Transverse colon (tissue), 4 donors: ENCODE results near the gene KAT6B. TPM values are rescaled to one million over a fixed set of nuclear protein-coding genes. Genes with fewer than 3 reads are reported as not detected.

Source experiments
- DNase-seq: peaks from one replicate; pipeline ENCODE4 v3.0.0-alpha.2; 2019
- H3K27ac ChIP-seq, 4 donors: fragments of 200-600 bp; sonication (generic); 2 replicates each; pipeline ENCODE4 v1.5.1; 2016 to 2018; ENCODE audit warnings: inconsistent platforms in 4 of 4
- H3K27me3 ChIP-seq: fragments of 200-600 bp; sonication (generic); 2 replicates; pipeline ENCODE4 v1.5.1; 2017; ENCODE audit warnings: inconsistent platforms
- H3K36me3 ChIP-seq, 4 donors: fragments of 200-600 bp; sonication (generic); 2 replicates each; pipeline ENCODE4 v1.5.1; 2017 to 2019; ENCODE audit warnings: inconsistent platforms in 4 of 4
- H3K4me1 ChIP-seq, 4 donors: fragments of 200-600 bp; sonication (generic); 2 replicates each; pipeline ENCODE4 v1.5.1; 2017 to 2020; ENCODE audit warnings: inconsistent platforms in 4 of 4
- H3K4me3 ChIP-seq, 4 donors: fragments of 200-600 bp; sonication (generic); 1 replicate in 1 of 4; 2 replicates in 3 of 4; pipeline versions ENCODE4 v1.5.1 to v1.6.1; 2017 to 2019; ENCODE audit warnings: inconsistent platforms in 4 of 4
- H3K9me3 ChIP-seq, 2 donors: fragments of 200-600 bp; sonication (generic); 2 replicates each; pipeline ENCODE4 v1.5.1; 2017 to 2019; ENCODE audit warnings: inconsistent platforms in 2 of 2
- CTCF ChIP-seq, 5 experiments: fragments of 200-600 bp in 3 of 5; fragments of 450-650 bp in 2 of 5; sonication (generic) in 3 of 5; IDR thresholded peaks; 1 replicate in 2 of 5; 2 replicates in 3 of 5; pipeline ENCODE4 v1.5.1; 2016 to 2017; ENCODE audit warnings: antibody characterized with exemption in 5 of 5, inconsistent platforms in 3 of 5, mild to moderate bottlenecking in 2 of 5, moderate library complexity in 1 of 5
- EP300 ChIP-seq: sonication (generic); formaldehyde crosslinking; IDR thresholded peaks from one replicate; pipeline ENCODE4 v1.6.1; 2017; ENCODE audit warnings: antibody characterized with exemption, low read depth
- POLR2A ChIP-seq: fragments of 450-650 bp; IDR thresholded peaks from one replicate; pipeline ENCODE4 v1.6.1; 2016; ENCODE audit warnings: antibody characterized with exemption, mild to moderate bottlenecking, moderate library complexity
- POLR2AphosphoS5 ChIP-seq, 3 donors: sonication (generic); formaldehyde crosslinking; IDR thresholded peaks; one replicate each; pipeline ENCODE4 v1.6.1; 2016; ENCODE audit warnings: antibody characterized with exemption in 3 of 3
- WGBS, 2 donors: methylation state at CpG; one replicate each; pipeline ENCODE4 v1.1.5; 2018; ENCODE audit warnings: low coverage in 1 of 2; 5-methylcytosine and 5-hydroxymethylcytosine counted together
- in situ Hi-C, 4 donors: fragments of 200-750 bp; cut with MboI; loops; one replicate each; pipeline versions ENCODE4 v1.15.0 to v1.15.1; 2017; ENCODE audit warnings: low sequenced_read_pairs in 3 of 4, low pct_ligation_motif_present in 1 of 4, low pct_unique_long_range_greater_than_20kb in 1 of 4
- intact Hi-C: fragments of 100-400 bp; cut with DNase I; formaldehyde crosslinking; loops from one replicate; pipeline ENCODE4 v1.15.1; 2023; ENCODE audit warnings: low total_unique reads
- total RNA-seq, 4 donors: library from RNA; depleted of rRNA; stranded (reverse); fragments of >200 nt; gene quantifications; one replicate each; pipeline ENCODE4 v1.1.0, GENCODE V29; 2016

KAT6B gene
- total RNA-seq, 4 donors from 2014 or later: 27.3 to 67.0 (median 54.9) TPM

DNA sequence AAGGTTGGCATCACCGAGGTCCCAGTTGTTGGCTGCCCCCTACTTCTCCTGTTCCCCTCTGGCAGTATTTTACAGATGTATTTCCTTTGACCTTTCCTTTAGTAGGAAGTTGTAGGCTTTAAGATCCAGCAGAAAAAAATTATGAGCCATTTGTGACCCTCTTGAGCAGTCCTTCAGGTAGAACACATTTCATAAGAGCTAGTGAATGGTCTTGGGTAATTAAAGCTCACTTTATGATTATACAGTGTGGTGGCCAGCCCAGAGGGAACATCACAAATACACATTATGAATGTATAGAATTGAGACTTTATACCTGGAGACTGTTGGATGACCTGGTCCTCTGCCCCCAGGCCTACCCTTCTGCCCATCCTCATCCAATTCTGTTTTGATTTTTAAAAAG is 57.0 kb downstream of the KAT6B start:
- H3K9me3 ChIP-seq: no peaks in the 10 kb centered on the region
- no peak for TF ChIP-seq EP300
- TF ChIP-seq POLR2A: no peak
- TF ChIP-seq POLR2AphosphoS5 (IDR thresholded peaks at IDR 0.05): no peak
- TF ChIP-seq CTCF (IDR thresholded peaks at IDR 0.05): no peak
- in situ Hi-C loops: no loop called here

DNA sequence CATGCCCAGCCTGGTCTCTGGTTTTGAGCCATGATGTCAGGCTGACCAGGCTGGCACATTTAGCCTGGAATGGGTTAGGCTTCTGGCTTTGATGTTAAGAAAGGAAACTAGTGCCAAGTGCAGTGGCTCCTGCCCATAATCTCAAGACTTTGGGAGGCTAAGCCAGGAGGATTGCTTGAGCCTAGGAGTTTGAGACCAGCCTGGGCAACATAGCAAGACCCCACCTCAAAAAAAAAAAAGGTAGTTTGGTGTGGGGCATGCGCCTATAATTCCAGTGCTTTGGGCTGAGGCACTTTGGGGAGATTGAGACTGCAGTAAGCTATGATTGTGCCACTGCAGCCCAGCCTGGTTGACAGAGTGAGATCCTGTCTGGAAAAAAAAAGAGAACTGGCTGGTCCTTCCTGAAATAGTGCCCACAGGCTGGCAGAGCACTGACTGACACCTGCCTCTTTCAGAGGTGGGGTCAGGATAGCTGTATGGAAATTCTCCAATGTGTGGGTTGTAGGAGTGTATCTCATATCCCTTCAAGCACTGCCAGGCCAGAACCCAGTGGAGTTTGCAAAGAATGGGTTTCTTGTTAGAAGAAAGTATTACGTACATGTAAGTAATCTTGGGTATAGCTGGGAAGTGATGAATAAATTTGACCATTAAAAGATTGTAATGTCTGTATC is 61.3 kb downstream of the KAT6B start:
- DNase-seq: no peak
- no peak for TF ChIP-seq POLR2A
- no peak for TF ChIP-seq CTCF (IDR thresholded peaks at IDR 0.05)
- TF ChIP-seq EP300: no peak
- TF ChIP-seq POLR2AphosphoS5 (IDR thresholded peaks at IDR 0.05): no peak
- H3K36me3 ChIP-seq: no peaks in the 10 kb centered on the region
- no peaks in the 10 kb centered on the region for H3K27me3 ChIP-seq
- H3K27ac ChIP-seq: no peak overlapping the region
- no peaks in the 10 kb centered on the region for H3K9me3 ChIP-seq
- H3K4me1 ChIP-seq: peaks cover 0 to 6% (median 3%) of the 10 kb centered on the region in 4 donors
- 99 to 100% methylated on average over 2 of the region's 2 CpGs for WGBS, 2 donors
- in situ Hi-C loops: no loop called here
- intact Hi-C loops: no loop called here
- H3K4me3 ChIP-seq: no peak overlapping the region

More for the DNA sequence above, 57.0 kb downstream of the KAT6B start:
- H3K27ac ChIP-seq: no peak overlapping the region
- intact Hi-C loops: no loop called here
- no peaks in the 10 kb centered on the region for H3K27me3 ChIP-seq
- no peak for DNase-seq
- no peak overlapping the region for H3K4me3 ChIP-seq
- no peaks in the 10 kb centered on the region for H3K36me3 ChIP-seq
- peaks cover 0 to 6% (median 3%) of the 10 kb centered on the region in 4 donors for H3K4me1 ChIP-seq
- 91 to 100% methylated on average over 1 of the region's 1 CpG for WGBS, 2 donors

GRCh38 chr10:74888962-74889661 is 62.7 kb downstream of the KAT6B start:
- DNase-seq: no peak
- WGBS, 2 donors: 87 to 92% methylated on average over 5 to 6 of the region's 6 CpGs
- Histone ChIP-seq H3K36me3 (no peaks in the 10 kb centered on the region), H3K4me3 (no peak overlapping the region), H3K4me1 (no peaks in the 10 kb centered on the region), H3K27me3 (no peaks in the 10 kb centered on the region), H3K27ac (no peak overlapping the region), H3K9me3 (no peaks in the 10 kb centered on the region)
- intact Hi-C loops: no loop called here
- TF ChIP-seq EP300: no peak
- TF ChIP-seq POLR2AphosphoS5 (IDR thresholded peaks at IDR 0.05): no peak
- TF ChIP-seq CTCF (IDR thresholded peaks at IDR 0.05): no peak
- TF ChIP-seq POLR2A: no peak
- in situ Hi-C loops: no loop called here

GRCh38 chr10:74889662-74889998 is 63.2 kb downstream of the KAT6B start:
- no peaks in the 10 kb centered on the region for H3K4me1 ChIP-seq
- in situ Hi-C loops: no loop called here
- no peak overlapping the region for H3K27ac ChIP-seq

More at GRCh38 chr10:74889662-74889998, 63.2 kb downstream of the KAT6B start:
- Histone ChIP-seq H3K4me3 (no peak overlapping the region), H3K27me3 (no peaks in the 10 kb centered on the region), H3K9me3 (no peaks in the 10 kb centered on the region), H3K36me3 (no peaks in the 10 kb centered on the region)
- intact Hi-C loops: no loop called here
- TF ChIP-seq CTCF (IDR thresholded peaks at IDR 0.05) (no peak), POLR2AphosphoS5 (IDR thresholded peaks at IDR 0.05) (no peak), EP300 (no peak)
- no peak for DNase-seq
